Stimulated activated CD4-positive, alpha-beta T cell treated with anti-CD3 and anti-CD28 coated beads, Interleukin-1b, Interleukin-23, amount 100 ng/mL, for 4 hours (primary cell): ENCODE results near the gene GP1BB.
"Not testable (repeated sequence)": the region's sequence is repeated elsewhere in the genome, so short reads cannot be mapped to it uniquely, and the experiment has no call there.

ENCODE experiments used
- DNase-seq, 2 donors: peaks; one replicate each; pipeline ENCODE4 v3.0.0-alpha.2; 2020; ENCODE audit warnings: low read depth in 2 of 2

The GP1BB gene

DNA sequence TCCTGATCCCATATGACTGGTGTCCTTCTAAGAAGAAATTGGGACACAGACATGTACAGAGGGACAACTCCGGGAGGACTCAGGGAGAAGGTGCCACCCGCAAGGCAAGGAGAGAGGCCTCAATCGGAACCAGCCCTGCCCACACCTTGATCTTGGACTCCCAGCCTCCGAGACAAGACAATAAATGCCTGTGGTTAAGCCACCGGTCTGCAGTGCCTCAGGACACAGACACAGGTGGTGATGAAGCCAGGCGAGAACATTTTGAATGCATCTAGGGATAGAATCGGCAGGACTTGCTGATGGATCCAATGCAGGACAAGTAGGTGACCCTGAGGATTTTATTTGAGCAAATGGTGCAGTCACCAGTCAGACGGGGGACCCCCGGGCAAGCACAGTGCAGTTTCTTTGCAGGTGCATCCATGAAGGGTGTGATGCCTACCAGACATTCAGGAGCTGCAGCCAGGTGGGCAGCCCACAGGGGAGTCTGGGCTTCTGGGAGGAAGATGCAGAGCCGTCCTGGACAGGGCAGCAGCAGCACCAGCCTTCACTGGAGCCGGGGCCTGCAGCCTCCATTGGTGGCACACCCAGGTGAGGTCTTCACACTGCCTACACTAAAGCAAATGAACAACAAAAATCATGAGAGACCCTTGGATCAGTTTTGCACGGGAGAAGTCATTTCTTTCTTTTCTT lies 29.2 kb upstream of the GP1BB start:
- DNase-seq = no peak

- DNase-seq = no peak
These were observed 28.6 kb upstream of the GP1BB start for GRCh38 chr22:19694696-19695095.

GRCh38 chr22:19696504-19697276 lies 26.6 kb upstream of the GP1BB start:
- DNase-seq = no peak

DNA sequence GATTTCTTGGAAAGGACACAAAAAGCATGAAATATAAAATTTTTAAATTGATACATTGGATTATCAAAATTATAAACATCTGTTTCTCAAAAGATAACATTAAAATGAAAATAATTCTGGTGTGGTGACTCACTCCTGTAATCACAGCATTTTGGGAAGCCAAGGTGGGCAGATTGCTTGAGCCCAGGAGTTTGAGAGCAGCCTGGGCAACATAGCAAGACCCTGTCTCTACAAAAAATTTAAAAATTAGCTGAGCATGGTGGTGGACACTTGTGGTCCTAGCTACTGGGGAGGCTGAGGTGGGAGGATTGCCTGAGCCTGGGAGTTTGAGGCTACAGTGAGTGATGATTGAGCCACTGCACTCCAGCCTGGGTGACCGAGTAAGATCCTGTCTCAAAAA lies 25.5 kb upstream of the GP1BB start:
- not testable (repeated sequence) for DNase-seq

DNA sequence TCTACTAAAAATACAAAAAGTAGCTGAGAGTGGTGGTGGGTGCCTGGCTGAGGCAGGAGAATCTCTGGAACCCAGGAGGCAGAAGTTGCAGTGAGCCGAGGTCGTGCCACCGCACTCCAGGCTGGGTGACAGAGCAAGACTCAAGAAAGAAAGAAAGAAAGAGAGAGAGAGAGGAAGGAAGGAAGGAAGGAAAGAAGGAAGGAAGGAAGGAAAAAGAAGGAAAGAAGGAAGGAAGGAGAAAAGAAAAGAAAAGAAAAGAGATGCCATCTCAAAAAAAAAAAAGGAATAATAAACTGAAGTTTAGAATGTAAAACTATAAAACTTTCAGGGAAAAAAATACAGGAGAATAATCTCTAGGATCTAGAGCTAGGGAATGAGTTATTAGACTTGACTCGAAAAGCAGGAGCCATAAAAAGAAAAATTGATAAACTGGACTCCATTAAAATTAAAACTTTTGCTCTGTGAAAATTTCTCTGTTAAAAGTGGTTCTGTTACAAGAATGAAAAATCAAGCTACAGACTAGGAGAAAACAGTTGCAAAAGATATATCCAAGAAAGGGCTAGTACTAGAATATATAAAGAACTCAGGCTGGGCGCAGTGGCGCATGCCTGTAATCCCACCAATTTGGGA lies 22.4 kb upstream of the GP1BB start:
- DNase-seq = no peak

DNA sequence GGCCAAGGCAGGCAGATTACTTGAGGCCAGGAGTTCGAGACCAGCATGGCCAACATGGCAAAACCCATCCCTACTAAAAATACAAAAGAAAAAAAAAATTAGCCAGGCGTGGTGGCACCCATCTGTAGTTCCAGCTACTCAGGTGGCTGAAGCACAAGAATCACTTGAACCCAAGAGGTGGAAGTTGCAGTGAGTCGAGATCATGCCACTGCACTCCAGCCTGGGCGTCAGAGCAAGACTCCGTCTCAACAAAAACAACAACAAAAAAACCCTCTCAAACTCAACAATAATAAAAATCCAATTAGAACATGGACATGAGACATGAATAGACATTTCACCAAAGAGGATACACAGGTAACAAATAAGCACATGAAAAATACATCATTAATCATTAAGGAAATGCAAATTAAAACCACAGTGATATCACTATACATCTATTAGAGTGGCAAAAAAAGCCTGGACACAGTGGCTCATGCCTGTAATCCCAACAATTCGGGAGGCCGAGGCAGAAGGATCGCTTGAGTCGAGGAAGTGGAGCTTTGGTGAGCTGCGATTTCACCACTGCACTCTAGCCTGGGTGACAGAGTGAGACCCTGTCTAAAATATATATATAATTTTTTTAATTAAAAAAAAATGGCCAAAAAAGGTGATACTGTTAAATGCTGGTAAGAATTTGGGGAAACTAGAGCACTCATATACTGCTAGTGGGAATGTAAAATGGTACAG lies 21.8 kb upstream of the GP1BB start:
- no peak for DNase-seq

DNA sequence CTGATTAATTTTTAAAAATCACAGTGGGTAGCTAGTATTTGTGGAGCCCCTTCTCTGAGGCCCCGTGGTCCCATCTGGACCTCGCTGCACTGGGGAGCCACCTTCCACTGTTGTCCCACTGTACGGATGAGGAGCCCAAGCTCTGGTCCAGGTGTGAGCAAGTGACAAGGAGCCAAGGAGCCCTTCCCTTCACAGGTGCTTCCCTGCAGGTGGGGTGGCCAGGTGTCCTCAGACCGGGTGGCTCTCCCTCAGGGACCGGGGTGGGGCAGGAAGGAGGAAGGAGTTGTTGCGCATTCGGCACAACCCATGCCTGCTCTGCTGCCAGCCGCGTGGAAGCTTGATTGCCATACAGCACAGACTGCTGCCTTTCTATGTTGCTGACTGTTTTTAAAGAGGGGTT lies 19.5 kb upstream of the GP1BB start:
- DNase-seq = no peak

DNA sequence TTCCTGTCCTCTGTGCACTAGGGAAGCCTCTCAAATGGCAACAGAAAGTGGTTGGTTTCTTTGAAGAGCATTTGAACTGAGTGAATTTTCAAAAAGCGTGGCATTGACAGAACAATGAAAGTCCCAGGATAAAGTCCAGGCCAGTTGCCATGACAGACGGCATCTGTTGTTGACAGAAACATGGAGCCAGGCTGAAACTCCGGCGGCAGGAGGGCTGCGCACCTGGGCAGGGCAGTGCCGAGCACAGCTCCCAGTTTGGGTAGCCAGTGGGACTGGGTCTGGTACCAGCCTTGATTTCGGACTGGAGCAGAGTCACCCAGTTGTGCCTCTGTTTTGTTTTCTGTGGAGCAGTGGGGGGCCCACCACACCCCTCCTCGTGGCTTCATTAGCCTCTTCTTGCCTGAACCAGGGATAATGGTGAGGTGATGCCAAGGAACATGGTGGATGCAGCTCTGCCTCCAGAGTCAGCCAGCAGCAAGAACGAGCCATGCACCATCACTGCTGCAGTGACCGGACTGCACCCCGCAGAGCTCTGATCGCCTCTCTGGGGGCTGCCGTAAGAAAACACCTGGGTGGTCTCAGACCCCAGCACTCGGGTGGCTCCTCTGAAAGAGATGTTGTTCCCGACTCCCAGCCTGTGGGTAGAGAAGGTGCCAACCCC lies 18.9 kb upstream of the GP1BB start:
- DNase-seq = no peak

GRCh38 chr22:19705181-19705934 lies 18.0 kb upstream of the GP1BB start:
- DNase-seq = no peak

- no peak for DNase-seq
These were observed 16.6 kb upstream of the GP1BB start for GRCh38 chr22:19706661-19707151.

DNA sequence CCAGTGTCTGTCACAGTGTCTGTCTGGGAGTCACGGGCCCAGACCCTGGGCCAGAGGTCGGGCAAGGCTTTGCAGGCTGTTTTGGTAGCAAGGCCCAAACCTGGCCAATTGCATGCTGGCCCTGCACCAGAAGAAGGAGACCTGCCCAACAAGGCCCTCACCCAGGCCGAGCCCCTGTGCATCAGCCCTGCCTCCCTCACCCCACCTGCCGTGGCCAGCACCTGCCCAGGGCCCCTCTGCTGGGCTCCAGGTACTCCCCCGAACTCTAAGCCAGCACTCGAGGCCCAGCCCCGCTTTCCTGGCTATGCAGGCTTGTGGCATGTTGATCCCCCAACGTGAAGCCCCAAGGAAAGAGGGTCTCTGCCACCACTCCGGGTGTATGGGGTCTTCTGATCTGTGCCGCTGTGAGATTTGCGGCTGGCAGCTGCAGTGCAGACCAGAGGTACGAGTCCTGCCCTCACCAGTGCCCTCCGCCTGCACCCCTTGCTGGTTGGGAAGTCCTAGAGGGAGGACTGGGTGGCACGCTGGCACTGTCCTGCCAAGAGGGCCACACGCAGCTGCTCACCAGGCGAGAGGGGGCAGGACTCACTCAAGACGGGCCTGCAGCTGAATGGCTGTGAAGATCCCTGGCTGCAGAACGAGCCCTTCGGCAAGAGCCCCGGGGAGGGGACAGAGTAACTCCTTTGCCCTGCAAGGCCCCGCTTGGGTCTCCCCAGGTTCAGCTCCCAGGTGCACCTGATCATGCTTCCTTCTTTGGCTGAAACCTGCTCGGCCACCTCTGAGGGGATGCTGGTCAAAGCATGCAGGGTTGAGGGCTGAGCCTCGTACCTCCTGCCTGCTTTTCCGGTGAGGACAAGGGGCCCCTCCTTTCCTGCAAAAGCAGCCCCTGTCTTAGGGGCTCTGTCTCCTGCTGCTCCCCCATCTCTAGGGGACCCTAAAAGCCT lies 15.7 kb upstream of the GP1BB start:
- DNase-seq = no peak

GRCh38 chr22:19708321-19709011 lies 14.9 kb upstream of the GP1BB start:
- no peak for DNase-seq

- no peak for DNase-seq
These were observed 14.1 kb upstream of the GP1BB start for GRCh38 chr22:19709063-19709769.

DNA sequence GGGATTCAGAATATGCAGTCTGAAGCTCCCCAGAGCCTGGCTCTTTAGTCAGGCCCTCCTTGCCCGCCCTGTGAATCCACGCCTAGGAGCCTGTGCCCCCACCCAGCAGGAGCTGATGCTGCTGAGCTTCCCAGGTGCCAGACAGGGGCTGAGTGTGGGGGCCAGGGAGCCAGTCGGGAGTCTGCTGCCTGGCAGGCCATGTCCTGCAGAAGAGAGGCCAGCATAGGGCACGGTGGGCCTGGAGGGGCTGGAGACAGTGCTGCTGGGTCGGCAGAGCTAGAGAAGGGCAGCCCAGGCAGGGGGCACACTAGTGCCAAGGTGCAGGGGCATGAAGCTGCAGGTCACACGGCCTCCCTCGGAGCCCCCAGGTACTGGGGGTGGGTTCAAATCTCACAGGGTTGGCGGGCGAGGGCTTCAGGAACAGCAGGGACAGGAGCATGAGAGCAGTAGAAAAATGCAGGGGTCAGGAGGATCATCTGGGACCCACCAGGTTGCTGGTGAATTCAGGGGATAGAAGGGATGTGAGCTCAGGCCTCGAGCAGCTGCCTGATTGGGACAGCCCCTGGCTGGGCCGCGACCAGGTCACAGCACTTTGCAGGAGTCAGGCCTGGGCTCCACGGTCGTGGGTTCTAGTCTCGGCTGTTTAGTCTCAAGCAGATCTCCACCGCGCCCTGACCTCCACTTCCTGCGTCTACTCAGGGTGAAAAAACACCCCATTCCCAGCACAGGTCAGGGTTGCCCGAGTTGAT lies 13.1 kb upstream of the GP1BB start:
- DNase-seq = no peak

- DNase-seq = no peak
These were observed 12.6 kb upstream of the GP1BB start for GRCh38 chr22:19710769-19711106.

- DNase-seq = no peak
These were observed 10.1 kb upstream of the GP1BB start for GRCh38 chr22:19713245-19713644.

GRCh38 chr22:19713650-19714311 lies 9.6 kb upstream of the GP1BB start:
- DNase-seq = no peak
